OCI-LY1 (cell line): ENCODE data around the gene PIP4K2B.

ENCODE experiments used
- EZH2 ChIP-seq: fragments of 200-600 bp; sonication (generic), shearing (Covaris generic); IDR thresholded peaks from 2 replicates; pipeline ENCODE4 v1.8.0; 2017; ENCODE audit warnings: borderline replicate concordance, mixed run types, mild to moderate bottlenecking, antibody characterized with exemption, low read length, moderate library complexity, mixed read lengths
- TF ChIP-seq, protein P1 (sequence below): fragments of 200-600 bp; sonication (generic), shearing (Covaris generic); IDR thresholded peaks from 2 replicates; pipeline ENCODE4 v1.5.1; 2017; ENCODE audit warnings: mild to moderate bottlenecking, antibody characterized with exemption, low read length, moderate library complexity, mixed read lengths

DNA sequence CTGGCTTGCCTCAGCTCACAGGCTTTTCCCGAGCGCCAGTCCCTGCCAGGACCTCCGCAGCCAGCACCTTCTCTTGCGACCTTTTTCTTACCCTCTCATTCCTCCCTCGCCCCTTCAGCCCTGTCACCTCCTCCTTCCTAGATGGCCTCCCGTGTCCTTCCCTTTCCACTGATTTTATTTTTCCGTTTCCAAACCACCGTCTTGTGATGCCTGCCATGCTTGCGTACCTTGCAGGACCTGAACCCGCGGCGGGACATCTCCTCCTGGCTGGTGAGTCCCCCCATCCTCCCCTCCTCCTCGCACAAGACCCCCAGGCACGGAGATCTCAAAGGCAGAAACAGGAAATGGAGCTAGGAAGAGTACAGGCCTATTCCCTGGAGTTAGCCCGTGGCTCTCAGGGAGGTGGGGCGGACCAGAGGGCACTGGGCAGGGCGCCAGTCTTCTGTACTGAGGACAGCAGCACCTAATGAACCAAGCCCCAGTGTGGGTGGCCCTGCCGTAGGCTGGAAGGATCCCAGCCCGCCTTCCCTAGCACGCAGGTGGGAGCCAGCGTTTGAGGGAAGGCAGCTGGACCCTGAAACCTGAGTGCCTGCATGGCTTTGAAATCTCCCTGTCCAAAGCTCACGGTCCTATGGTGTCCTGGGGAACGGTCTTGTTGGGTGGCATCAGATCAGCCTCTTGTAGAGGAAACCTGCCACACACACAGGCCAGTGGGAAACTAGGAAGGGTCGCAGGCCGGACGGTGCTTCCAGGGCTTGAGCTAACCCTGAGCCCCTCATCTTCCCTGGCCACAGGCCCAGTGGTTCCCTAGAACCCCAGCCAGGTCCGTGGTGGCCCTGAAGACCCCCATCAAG, 68.6 kb downstream of the PIP4K2B start:
- TF ChIP-seq, protein P1, sequence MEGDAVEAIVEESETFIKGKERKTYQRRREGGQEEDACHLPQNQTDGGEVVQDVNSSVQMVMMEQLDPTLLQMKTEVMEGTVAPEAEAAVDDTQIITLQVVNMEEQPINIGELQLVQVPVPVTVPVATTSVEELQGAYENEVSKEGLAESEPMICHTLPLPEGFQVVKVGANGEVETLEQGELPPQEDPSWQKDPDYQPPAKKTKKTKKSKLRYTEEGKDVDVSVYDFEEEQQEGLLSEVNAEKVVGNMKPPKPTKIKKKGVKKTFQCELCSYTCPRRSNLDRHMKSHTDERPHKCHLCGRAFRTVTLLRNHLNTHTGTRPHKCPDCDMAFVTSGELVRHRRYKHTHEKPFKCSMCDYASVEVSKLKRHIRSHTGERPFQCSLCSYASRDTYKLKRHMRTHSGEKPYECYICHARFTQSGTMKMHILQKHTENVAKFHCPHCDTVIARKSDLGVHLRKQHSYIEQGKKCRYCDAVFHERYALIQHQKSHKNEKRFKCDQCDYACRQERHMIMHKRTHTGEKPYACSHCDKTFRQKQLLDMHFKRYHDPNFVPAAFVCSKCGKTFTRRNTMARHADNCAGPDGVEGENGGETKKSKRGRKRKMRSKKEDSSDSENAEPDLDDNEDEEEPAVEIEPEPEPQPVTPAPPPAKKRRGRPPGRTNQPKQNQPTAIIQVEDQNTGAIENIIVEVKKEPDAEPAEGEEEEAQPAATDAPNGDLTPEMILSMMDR, result no peak
- no peak for TF ChIP-seq EZH2
